Smooth muscle cell (in vitro differentiated cells): Measurements from ENCODE around the gene FLNA. TPM values are rescaled to one million over a fixed set of nuclear protein-coding genes. Genes with fewer than 3 reads are reported as not detected.
A peak's percentile ranks its signal among the peaks of the same experiment; 100 is the strongest.
"Not testable (repeated sequence)": the region's sequence is repeated elsewhere in the genome, so short reads cannot be mapped to it uniquely, and the experiment has no call there.

ENCODE experiments used
- DNase-seq: peaks from one replicate; lab custom pipeline; 2025; ENCODE audit not compliant: unreplicated experiment; lab: John Stamatoyannopoulos, UW
- H2AFZ ChIP-seq: fragments of 200-600 bp; sonication (generic); 2 replicates; pipeline ENCODE4 v1.6.0; 2016; ENCODE audit warnings: antibody characterized with exemption, low read depth, mild to moderate bottlenecking
- H3F3A ChIP-seq: fragments of 200-600 bp; sonication (generic); 2 replicates; pipeline ENCODE4 v1.6.0; 2017; ENCODE audit warnings: antibody characterized with exemption, low read depth
- H3K27ac ChIP-seq: fragments of 200-600 bp; sonication (generic); 2 replicates; pipeline ENCODE4 v1.5.1; 2016; ENCODE audit warnings: low read depth, mild to moderate bottlenecking
- H3K27me3 ChIP-seq: fragments of 200-600 bp; sonication (generic); 2 replicates; pipeline ENCODE4 v1.6.1; 2016; ENCODE audit warnings: low read depth, mild to moderate bottlenecking
- H3K36me3 ChIP-seq: fragments of 200-600 bp; sonication (generic); 2 replicates; pipeline ENCODE4 v1.5.1; 2016; ENCODE audit warnings: low read depth
- H3K4me1 ChIP-seq: fragments of 200-600 bp; sonication (generic); 2 replicates; pipeline ENCODE4 v1.5.1; 2016; ENCODE audit warnings: low read depth
- H3K4me2 ChIP-seq: fragments of 200-600 bp; sonication (generic); 2 replicates; pipeline ENCODE4 v1.6.0; 2016; ENCODE audit warnings: mild to moderate bottlenecking
- H3K4me3 ChIP-seq: fragments of 200-600 bp; sonication (generic); 2 replicates; pipeline ENCODE4 v1.5.1; 2016; ENCODE audit warnings: mild to moderate bottlenecking
- H3K79me2 ChIP-seq: fragments of 200-600 bp; sonication (generic); 2 replicates; pipeline ENCODE4 v1.6.0; 2016; ENCODE audit warnings: low read depth, mild to moderate bottlenecking
- H3K9ac ChIP-seq: fragments of 200-600 bp; sonication (generic); 2 replicates; pipeline ENCODE4 v1.6.0; 2016; ENCODE audit warnings: low read depth
- H3K9me3 ChIP-seq: fragments of 200-600 bp; sonication (generic); replicated peaks from 2 replicates; pipeline ENCODE4 v1.5.1; 2016; ENCODE audit warnings: low read depth
- H4K20me1 ChIP-seq: fragments of 200-600 bp; sonication (generic); 2 replicates; pipeline ENCODE4 v1.6.0; 2016; ENCODE audit warnings: low read depth
- WGBS: methylation state at CpG from one replicate; pipeline ENCODE4 v1.1.7; 2016; ENCODE audit warnings: low lambda C conversion rate; 5-methylcytosine and 5-hydroxymethylcytosine counted together
- polyA plus RNA-seq: library from polyadenylated mRNA; unstranded; fragments of >200 nt; fragmentation: Nextera tagmentation; extraction: Ambion mirVana; gene quantifications from 2 replicates; pipeline ENCODE4 v1.2.1, GENCODE V29; 2016
- total RNA-seq: library from RNA; depleted of rRNA; stranded (reverse); fragments of >200 nt; gene quantifications from 2 replicates; pipeline ENCODE4 v1.2.3, GENCODE V29; 2014
- TF ChIP-seq, protein P1 (sequence below): fragments of 200-600 bp; sonication (generic); IDR thresholded peaks from 2 replicates; pipeline ENCODE4 v1.5.1; 2017; ENCODE audit warnings: borderline replicate concordance, mild to moderate bottlenecking, antibody characterized with exemption; ENCODE audit not compliant: insufficient read depth, poor library complexity, severe bottlenecking

The FLNA gene
- total and polyA plus RNA-seq, 2 experiments from 2014 or later = 860 to 1,632 TPM

DNA sequence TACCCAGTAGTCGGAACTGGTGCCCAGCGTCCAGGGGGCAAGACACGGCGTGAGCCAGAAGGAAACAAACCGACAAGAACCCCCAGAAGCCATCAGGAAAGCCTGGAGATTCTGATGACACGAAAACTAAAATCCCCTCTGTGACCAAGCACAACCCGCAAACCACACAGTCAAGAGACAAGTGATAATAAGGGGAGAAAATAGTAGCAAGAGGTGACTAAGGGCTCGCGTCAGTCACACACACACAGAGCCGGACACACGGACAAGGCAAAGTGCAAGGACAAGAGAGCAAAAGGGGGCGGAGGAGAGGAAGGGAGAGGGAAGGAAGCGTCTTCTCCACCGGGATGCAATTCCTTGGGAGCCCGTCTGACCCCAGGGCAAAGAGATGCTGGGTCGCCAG lies 14.2 kb upstream of the FLNA start:
- not testable (repeated sequence) for H3K4me3 ChIP-seq, H4K20me1 ChIP-seq, H3K9ac ChIP-seq, H3K27ac ChIP-seq, H2AFZ ChIP-seq, H3K36me3 ChIP-seq, H3K27me3 ChIP-seq, H3K4me2 ChIP-seq, H3K4me1 ChIP-seq, H3K9me3 ChIP-seq, H3F3A ChIP-seq, DNase-seq, H3K79me2 ChIP-seq
- no CpG with 5 or more reads among the region's 16 CpGs for WGBS

DNA sequence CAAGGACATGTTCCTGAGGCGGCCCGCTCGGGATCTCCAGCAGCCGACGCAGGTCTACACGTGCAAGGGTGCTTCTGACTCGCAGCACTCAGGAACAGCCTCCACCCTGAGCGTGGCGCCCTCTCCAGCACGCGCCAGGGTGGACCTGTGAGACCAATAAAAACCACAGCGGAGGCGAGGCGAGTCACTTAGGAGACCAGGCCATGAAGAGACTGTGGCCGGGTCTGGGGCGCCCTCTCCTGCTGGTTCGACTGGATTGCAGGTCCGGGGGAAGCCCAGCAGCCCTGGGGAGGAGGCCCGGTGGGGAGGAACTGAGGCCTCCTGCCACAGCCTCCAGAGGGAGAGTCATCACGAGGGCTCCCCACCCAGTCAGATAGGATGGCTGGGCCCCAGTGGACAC lies 13.7 kb upstream of the FLNA start:
- H3K27ac ChIP-seq, H3K9ac ChIP-seq, DNase-seq, H3K36me3 ChIP-seq, H3F3A ChIP-seq, H3K4me2 ChIP-seq, H4K20me1 ChIP-seq, H3K27me3 ChIP-seq, H3K4me1 ChIP-seq, H3K9me3 ChIP-seq, H3K4me3 ChIP-seq, H3K79me2 ChIP-seq, H2AFZ ChIP-seq: not testable (repeated sequence)
- no CpG with 5 or more reads among the region's 20 CpGs for WGBS

GRCh38 chrX:154384284-154384892 lies 10.0 kb upstream of the FLNA start:
- no peak for DNase-seq
- Histone ChIP-seq H3K36me3 (no peaks in the 10 kb centered on the region), H3K27me3 (no peaks in the 10 kb centered on the region), H3K4me3 (no peak overlapping the region), H3K4me2 (no peak overlapping the region), H4K20me1 (peaks cover 5% of the 10 kb centered on the region), H3K4me1 (peaks cover 8% of the 10 kb centered on the region), H3K9me3 (no peaks in the 10 kb centered on the region), H3K79me2 (peaks cover 15% of the 10 kb centered on the region), H3F3A (no peaks in the 10 kb centered on the region), H2AFZ (no peak overlapping the region), H3K9ac (no peak overlapping the region), H3K27ac (no peak overlapping the region)
- TF ChIP-seq, protein P1, sequence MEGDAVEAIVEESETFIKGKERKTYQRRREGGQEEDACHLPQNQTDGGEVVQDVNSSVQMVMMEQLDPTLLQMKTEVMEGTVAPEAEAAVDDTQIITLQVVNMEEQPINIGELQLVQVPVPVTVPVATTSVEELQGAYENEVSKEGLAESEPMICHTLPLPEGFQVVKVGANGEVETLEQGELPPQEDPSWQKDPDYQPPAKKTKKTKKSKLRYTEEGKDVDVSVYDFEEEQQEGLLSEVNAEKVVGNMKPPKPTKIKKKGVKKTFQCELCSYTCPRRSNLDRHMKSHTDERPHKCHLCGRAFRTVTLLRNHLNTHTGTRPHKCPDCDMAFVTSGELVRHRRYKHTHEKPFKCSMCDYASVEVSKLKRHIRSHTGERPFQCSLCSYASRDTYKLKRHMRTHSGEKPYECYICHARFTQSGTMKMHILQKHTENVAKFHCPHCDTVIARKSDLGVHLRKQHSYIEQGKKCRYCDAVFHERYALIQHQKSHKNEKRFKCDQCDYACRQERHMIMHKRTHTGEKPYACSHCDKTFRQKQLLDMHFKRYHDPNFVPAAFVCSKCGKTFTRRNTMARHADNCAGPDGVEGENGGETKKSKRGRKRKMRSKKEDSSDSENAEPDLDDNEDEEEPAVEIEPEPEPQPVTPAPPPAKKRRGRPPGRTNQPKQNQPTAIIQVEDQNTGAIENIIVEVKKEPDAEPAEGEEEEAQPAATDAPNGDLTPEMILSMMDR = peak; percentile 25
- 81% methylated on average over 8 of the region's 8 CpGs for WGBS

GRCh38 chrX:154383359-154384283 lies 9.2 kb upstream of the FLNA start:
- 84% methylated on average over 12 of the region's 14 CpGs for WGBS
- no peaks in the 10 kb centered on the region for H3K9me3 ChIP-seq
- H3F3A ChIP-seq = no peaks in the 10 kb centered on the region
- no peak overlapping the region for H3K9ac ChIP-seq
- H3K36me3 ChIP-seq = no peaks in the 10 kb centered on the region
- H3K4me2 ChIP-seq = no peak overlapping the region
- H3K79me2 ChIP-seq = peaks cover 16% of the 10 kb centered on the region
- no peak overlapping the region for H3K4me3 ChIP-seq
- DNase-seq = no peak
- no peak overlapping the region for H2AFZ ChIP-seq
- H4K20me1 ChIP-seq = peaks cover 5% of the 10 kb centered on the region
- no peaks in the 10 kb centered on the region for H3K27me3 ChIP-seq
- no peak overlapping the region for H3K27ac ChIP-seq
- TF ChIP-seq, protein P1 = no peak
- H3K4me1 ChIP-seq = peaks cover 8% of the 10 kb centered on the region
